Endothelial cell (in vitro differentiated cells): ENCODE data around the gene PLS1. TPM values are rescaled to one million over a fixed set of nuclear protein-coding genes. Genes with fewer than 3 reads are reported as not detected.
"Not testable (repeated sequence)": the region's sequence is repeated elsewhere in the genome, so short reads cannot be mapped to it uniquely, and the experiment has no call there.

ENCODE experiments used
- DNase-seq: peaks from one replicate; pipeline ENCODE4 v3.0.0; 2021; ENCODE audit warnings: low spot score
- H3K27ac Mint-ChIP-seq: one replicate; pipeline ENCODE4 v1.8.0; 2021; ENCODE audit warnings: mixed read lengths, inconsistent platforms; ENCODE audit not compliant: unreplicated experiment
- H3K27me3 Mint-ChIP-seq: one replicate; pipeline ENCODE4 v1.8.0; 2021; ENCODE audit warnings: mild to moderate bottlenecking, moderate library complexity, mixed read lengths, inconsistent platforms; ENCODE audit not compliant: unreplicated experiment
- H3K36me3 Mint-ChIP-seq: one replicate; pipeline ENCODE4 v1.8.0; 2021; ENCODE audit warnings: mild to moderate bottlenecking, low read depth, mixed read lengths, inconsistent platforms; ENCODE audit not compliant: unreplicated experiment
- H3K4me1 Mint-ChIP-seq: one replicate; pipeline ENCODE4 v1.8.0; 2021; ENCODE audit warnings: mild to moderate bottlenecking, mixed read lengths, inconsistent platforms; ENCODE audit not compliant: unreplicated experiment
- H3K4me3 Mint-ChIP-seq: one replicate; pipeline ENCODE4 v1.8.0; 2021; ENCODE audit warnings: mild to moderate bottlenecking, mixed read lengths, inconsistent platforms; ENCODE audit not compliant: unreplicated experiment
- H3K9me3 Mint-ChIP-seq: one replicate; pipeline ENCODE4 v1.8.0; 2021; ENCODE audit warnings: mixed read lengths, inconsistent platforms; ENCODE audit not compliant: unreplicated experiment
- CTCF ChIP-seq: fragments of 200-600 bp; sonication (generic); IDR thresholded peaks from one replicate; pipeline ENCODE4 v1.5.0; 2021; ENCODE audit warnings: antibody characterized with exemption; ENCODE audit not compliant: unreplicated experiment
- long read RNA-seq: library from polyadenylated mRNA; unstranded; transcript quantifications from one replicate; pipeline ENCODE4 v2.0.0, GENCODE V29; 2020; ENCODE audit not compliant: unreplicated experiment
- total RNA-seq: library from RNA; stranded (reverse); fragmentation: NEBNext Ultra II Directional; extraction: Animal tissue kit (Norgen Biotek cat#: 25700); gene quantifications from one replicate; pipeline ENCODE4 v1.2.1, GENCODE V29; 2021; ENCODE audit not compliant: unreplicated experiment

Gene PLS1, protein sequence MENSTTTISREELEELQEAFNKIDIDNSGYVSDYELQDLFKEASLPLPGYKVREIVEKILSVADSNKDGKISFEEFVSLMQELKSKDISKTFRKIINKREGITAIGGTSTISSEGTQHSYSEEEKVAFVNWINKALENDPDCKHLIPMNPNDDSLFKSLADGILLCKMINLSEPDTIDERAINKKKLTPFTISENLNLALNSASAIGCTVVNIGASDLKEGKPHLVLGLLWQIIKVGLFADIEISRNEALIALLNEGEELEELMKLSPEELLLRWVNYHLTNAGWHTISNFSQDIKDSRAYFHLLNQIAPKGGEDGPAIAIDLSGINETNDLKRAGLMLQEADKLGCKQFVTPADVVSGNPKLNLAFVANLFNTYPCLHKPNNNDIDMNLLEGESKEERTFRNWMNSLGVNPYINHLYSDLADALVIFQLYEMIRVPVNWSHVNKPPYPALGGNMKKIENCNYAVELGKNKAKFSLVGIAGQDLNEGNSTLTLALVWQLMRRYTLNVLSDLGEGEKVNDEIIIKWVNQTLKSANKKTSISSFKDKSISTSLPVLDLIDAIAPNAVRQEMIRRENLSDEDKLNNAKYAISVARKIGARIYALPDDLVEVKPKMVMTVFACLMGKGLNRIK
- total RNA-seq: 2.0 TPM
- long read RNA-seq, partial matches to known transcripts: 2 of 2 reads
- long read RNA-seq, other reads (novel, unspliced or antisense): 0 of 2 reads

DNA sequence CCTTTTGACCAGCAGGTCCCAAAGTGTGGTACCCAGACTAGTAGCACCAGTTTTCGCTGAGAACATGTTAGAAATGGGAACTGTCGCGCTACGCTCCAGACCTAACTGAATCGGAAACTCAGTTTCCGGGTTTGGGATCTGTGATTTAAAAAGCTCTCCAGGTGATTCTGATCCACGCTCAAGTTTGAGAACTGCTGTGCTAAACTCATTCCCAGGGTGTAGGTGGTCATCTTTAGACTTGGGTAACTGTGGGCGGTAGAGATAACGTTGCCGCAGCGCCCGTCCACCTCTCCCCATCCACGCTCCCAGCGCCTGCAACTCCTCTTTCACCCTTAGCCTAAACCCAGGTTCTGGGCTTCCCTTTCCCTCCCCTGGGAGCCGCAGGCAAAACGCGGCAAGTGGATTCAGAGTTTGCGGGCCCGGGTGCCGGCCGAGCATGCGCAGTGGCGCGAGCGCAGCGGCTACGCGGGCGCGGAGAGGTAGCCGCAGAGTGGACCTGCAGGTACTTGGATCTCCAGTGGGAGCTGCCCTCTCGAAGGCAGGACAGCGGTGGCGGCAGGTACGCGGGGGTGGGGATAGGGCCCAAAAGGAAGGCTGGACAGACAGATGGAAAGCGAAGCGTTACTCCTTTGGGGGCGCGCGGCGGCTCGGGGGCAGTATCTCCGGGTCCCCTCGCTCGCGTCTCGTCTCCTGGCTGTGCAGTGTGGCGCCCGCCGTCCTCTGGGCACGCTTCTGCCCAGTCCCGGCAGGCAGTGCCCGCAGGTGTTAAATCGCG is at the start of gene PLS1:
Gene PLS1 (plus strand): TSS at position 443 of the 775 bp plus-strand sequence. CDS start 67,845 bp downstream, outside the sequence.
- peaks cover 2% of the 10 kb centered on the region for H3K27me3 Mint-ChIP-seq
- H3K36me3 Mint-ChIP-seq: no peaks in the 10 kb centered on the region
- DNase-seq: peak; percentile 97
- H3K4me1 Mint-ChIP-seq: peaks cover 9% of the 10 kb centered on the region
- TF ChIP-seq CTCF: no peak
- H3K4me3 Mint-ChIP-seq: peak within 1 kb of the TSS; percentile 97
- H3K27ac Mint-ChIP-seq: peak within 1 kb of the TSS; percentile 98
- H3K9me3 Mint-ChIP-seq: no peaks in the 10 kb centered on the region

GRCh38 chr3:142549986-142550385 is 46.2 kb upstream of the PLS1 start:
- Mint-ChIP-seq H3K36me3 (peaks cover 32% of the 10 kb centered on the region), H3K27me3 (peaks cover 1% of the 10 kb centered on the region)
- no peak for TF ChIP-seq CTCF

DNA sequence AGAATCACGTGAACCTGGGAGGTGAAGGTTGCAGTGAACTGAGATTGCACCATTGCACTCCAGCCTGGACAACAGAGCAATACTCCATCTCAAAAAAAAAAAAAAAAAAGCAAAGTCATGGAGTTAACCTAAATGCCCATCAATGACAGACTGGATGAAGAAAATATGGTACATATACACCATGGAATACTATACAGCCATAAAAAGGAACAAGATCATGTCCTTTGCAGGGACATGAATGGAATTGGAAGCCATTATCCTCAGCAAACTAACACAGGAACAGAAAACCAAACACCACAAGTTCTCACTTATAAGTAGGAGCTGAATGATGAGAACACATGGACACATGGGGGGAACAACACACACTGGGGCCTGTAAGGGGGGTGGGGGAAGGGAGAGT is 43.6 kb upstream of the PLS1 start:
- H3K9me3 Mint-ChIP-seq, H3K27ac Mint-ChIP-seq, H3K27me3 Mint-ChIP-seq, DNase-seq, H3K4me1 Mint-ChIP-seq: not testable (repeated sequence)
- Mint-ChIP-seq H3K4me3 (peak overlapping the region; percentile 56), H3K36me3 (peaks cover 35% of the 10 kb centered on the region)

More at GRCh38 chr3:142549986-142550385, 46.2 kb upstream of the PLS1 start:
- no peaks in the 10 kb centered on the region for H3K9me3 Mint-ChIP-seq
- H3K27ac Mint-ChIP-seq: no peak overlapping the region
- DNase-seq: no peak
- H3K4me1 Mint-ChIP-seq: no peaks in the 10 kb centered on the region
- no peak overlapping the region for H3K4me3 Mint-ChIP-seq

DNA sequence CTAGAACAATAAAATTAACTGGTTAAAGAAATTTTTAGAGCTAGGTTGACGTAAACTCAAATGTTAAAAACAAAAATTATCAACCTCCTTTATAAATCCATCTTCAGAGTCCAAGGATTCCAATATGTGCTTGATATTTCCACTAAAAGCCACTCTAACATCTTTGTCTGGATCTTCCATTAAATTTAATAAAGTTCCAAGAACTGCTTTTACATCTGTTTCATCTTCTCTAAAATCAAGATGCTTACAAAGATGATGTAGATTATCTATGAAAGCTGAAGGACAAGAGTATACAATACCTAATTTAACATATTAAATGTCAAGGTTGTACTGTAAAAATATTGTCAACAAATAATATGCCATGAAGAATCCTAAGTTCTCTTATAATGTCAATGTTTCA is 42.5 kb upstream of the PLS1 start:
- no peaks in the 10 kb centered on the region for H3K9me3 Mint-ChIP-seq
- H3K4me3 Mint-ChIP-seq: no peak overlapping the region
- H3K27ac Mint-ChIP-seq: no peak overlapping the region
- H3K36me3 Mint-ChIP-seq: peaks cover 35% of the 10 kb centered on the region
- no peak for TF ChIP-seq CTCF
- no peak for DNase-seq
- H3K27me3 Mint-ChIP-seq: peaks cover 1% of the 10 kb centered on the region
- no peaks in the 10 kb centered on the region for H3K4me1 Mint-ChIP-seq

- H3K27ac Mint-ChIP-seq: no peak overlapping the region
Measured at GRCh38 chr3:142560118-142560517, 36.1 kb upstream of the PLS1 start.

More at GRCh38 chr3:142560118-142560517, 36.1 kb upstream of the PLS1 start:
- DNase-seq: no peak
- H3K36me3 Mint-ChIP-seq: peaks cover 6% of the 10 kb centered on the region
- H3K27me3 Mint-ChIP-seq: no peaks in the 10 kb centered on the region
- no peaks in the 10 kb centered on the region for H3K4me1 Mint-ChIP-seq
- TF ChIP-seq CTCF: no peak
- no peaks in the 10 kb centered on the region for H3K9me3 Mint-ChIP-seq
- H3K4me3 Mint-ChIP-seq: no peak overlapping the region
